HG02885 (cell line): ENCODE measurements around the gene ALLC.

Source experiments
- ATAC-seq: cut with Tn5 transposase; IDR thresholded peaks from one replicate; pipeline ENCODE4 v1.9.1; 2021; ENCODE audit warnings: mild to moderate bottlenecking; ENCODE audit not compliant: unreplicated experiment, poor library complexity

Gene ALLC

GRCh38 chr2:3741396-3741795 is 83.4 kb downstream of the ALLC start:
- ATAC-seq: no peak

- ATAC-seq: no peak
These were observed 84.0 kb downstream of the ALLC start for GRCh38 chr2:3741867-3742602.

GRCh38 chr2:3742743-3743508 is 84.9 kb downstream of the ALLC start:
- no peak for ATAC-seq

- ATAC-seq: no peak
These were observed 86.1 kb downstream of the ALLC start for GRCh38 chr2:3743951-3744555.

GRCh38 chr2:3745920-3746319 is 87.9 kb downstream of the ALLC start:
- ATAC-seq: no peak

- ATAC-seq: no peak
These were observed 89.1 kb downstream of the ALLC start for GRCh38 chr2:3747032-3747654.

GRCh38 chr2:3747826-3748225 is 89.8 kb downstream of the ALLC start:
- ATAC-seq: no peak

GRCh38 chr2:3749201-3749600 is 91.2 kb downstream of the ALLC start:
- ATAC-seq: no peak

GRCh38 chr2:3751251-3751650 is 93.3 kb downstream of the ALLC start:
- ATAC-seq: no peak

GRCh38 chr2:3751806-3752205 is 93.8 kb downstream of the ALLC start:
- no peak for ATAC-seq
